Activated T-cell treated with anti-CD3 and anti-CD28 coated beads for 24 hours (primary cell): Measurements from ENCODE around the gene SENP3.

ENCODE experiments used
- DNase-seq: peaks from one replicate; pipeline ENCODE4 v3.0.0-alpha.2; 2020; ENCODE audit warnings: low read depth

Gene SENP3

DNA sequence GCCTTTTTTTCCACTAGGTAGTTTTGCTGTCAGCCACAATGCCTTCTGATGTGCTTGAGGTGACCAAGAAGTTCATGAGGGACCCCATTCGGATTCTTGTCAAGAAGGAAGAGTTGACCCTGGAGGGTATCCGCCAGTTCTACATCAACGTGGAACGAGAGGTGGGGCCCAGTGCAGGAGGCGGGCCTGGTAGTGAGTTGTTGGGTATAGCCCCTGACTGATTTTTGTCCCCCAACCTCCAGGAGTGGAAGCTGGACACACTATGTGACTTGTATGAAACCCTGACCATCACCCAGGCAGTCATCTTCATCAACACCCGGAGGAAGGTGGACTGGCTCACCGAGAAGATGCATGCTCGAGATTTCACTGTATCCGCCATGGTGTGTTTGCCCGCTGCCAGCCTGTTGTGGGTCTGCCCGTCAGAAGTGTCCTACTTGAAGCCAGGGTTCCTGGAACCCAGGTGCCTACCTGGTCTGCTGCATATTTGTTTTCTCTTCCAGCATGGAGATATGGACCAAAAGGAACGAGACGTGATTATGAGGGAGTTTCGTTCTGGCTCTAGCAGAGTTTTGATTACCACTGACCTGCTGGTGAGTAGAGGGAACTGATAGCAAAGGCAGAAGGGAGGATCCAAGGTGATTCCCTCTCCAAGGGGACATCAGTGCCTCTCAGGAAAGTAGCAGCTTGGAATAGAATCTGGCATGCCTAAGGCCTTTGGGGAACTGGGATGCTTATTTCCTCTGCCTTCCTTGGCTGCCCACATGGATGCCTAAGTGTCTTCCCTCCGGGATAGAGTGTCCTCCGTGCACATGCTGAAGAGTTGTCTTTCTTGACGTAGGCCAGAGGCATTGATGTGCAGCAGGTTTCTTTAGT, 15.8 kb downstream of the SENP3 start:
- no peak for DNase-seq

DNA sequence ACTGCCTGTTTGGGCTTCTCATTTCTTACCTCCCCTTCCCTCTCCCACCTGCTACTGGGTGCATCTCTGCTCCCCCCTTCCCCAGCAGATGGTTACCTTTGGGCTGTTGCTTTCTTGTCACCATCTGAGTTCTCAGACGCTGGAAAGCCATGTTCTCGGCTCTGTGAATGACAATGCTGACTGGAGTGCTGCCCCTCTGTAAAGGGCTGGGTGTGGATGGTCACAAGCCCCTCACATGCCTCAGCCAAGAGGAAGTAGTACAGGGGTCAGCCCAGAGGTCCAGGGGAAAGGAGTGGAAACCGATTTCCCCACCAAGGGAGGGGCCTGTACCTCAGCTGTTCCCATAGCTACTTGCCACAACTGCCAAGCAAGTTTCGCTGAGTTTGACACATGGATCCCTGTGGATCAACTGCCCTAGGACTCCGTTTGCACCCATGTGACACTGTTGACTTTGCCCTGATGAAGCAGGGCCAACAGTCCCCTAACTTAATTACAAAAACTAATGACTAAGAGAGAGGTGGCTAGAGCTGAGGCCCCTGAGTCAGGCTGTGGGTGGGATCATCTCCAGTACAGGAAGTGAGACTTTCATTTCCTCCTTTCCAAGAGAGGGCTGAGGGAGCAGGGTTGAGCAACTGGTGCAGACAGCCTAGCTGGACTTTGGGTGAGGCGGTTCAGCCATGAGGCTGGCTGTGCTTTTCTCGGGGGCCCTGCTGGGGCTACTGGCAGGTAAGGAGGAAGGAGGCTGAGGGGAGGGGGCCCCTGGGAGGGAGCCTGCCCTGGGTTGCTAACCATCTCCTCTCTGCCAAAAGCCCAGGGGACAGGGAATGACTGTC, 17.5 kb downstream of the SENP3 start, which contains the start of gene CD68:
TSS of gene CD68 (plus strand) at position 638 of the 833 bp plus-strand sequence. CDS start at position 678, 40 bp downstream.
- DNase-seq, result peak; percentile 73

DNA sequence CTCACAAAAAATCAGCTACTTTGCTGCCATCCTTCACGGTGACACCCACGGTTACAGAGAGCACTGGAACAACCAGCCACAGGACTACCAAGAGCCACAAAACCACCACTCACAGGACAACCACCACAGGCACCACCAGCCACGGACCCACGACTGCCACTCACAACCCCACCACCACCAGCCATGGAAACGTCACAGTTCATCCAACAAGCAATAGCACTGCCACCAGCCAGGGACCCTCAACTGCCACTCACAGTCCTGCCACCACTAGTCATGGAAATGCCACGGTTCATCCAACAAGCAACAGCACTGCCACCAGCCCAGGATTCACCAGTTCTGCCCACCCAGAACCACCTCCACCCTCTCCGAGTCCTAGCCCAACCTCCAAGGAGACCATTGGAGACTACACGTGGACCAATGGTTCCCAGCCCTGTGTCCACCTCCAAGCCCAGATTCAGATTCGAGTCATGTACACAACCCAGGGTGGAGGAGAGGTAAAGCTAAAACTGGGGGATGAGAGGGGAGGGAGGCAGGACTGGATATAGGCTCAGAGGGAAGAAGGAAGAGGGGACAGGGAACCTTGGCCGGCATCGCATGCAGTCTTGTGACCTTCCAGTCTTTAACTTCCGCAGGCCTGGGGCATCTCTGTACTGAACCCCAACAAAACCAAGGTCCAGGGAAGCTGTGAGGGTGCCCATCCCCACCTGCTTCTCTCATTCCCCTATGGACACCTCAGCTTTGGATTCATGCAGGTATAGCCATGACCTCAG, 18.3 kb downstream of the SENP3 start:
- no peak for DNase-seq

DNA sequence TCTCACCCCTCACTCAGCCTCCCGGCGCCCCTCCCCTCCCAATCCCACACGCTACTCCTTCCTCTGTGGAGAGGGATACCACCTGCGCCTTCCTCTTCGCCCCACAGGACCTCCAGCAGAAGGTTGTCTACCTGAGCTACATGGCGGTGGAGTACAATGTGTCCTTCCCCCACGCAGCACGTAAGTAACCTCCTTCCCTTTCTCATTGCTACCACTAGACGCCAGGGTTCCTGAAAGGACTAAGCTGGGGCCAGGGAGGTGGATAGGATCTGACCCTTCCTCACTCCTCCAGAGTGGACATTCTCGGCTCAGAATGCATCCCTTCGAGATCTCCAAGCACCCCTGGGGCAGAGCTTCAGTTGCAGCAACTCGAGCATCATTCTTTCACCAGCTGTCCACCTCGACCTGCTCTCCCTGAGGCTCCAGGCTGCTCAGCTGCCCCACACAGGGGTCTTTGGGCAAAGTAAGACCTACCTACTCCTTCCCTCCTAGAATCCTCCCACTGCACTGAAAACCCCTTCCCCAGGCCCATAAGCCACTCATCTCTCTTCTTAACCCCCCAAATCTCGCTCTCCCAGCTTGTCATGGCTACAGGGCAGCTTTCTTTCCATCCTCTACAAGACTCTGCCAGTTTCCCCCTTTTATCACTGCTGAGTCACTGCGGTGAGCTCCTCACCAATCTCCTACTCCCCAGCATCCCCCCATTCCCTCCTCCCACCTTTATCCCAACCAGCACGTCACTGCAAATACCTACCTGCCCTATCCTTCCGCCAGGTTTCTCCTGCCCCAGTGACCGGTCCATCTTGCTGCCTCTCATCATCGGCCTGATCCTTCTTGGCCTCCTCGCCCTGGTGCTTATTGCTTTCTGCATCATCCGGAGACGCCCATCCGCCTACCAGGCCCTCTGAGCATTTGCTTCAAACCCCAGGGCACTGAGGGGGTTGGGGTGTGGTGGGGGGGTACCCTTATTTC, 19.2 kb downstream of the SENP3 start:
- no peak for DNase-seq

DNA sequence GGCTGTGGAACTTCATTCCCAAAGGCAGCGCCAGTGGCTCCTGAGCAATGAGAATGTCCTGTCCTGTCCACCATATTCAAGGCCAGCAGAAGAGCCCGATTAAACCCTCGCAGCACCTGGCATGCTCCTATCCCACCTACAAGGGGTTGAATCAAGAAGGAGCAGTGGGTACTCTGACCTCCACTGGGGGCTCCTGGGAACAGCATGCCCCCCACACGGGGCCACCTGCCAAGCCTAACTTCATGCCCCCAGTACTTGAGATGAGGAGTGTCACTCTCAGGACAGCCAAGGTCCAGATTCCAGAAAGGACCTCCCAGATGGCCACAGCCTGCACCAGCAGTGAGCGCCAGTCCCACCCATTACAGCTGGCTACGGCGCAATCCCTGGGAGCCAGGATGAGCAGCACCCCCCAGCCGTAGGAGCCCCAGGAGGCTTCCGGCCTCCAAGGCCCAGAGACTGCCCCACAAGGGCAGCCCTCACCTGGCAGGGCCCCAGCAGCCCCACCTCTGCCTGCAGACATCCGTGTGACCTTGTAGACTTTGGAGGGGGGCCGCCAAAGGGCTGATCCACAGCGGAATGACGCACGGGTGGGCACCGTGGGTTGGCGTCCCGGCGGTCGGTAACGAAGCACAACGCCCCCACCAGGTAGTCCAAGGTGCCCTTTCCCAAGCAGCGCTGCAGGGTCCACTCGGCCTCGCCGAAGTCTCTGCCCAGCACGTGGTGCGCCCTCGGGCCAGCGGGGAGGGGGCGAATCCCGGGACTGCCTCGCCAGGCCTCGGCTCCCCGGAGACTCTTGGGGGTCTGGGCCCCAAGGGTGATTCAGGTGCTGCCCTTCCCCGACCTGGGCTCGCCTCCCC, 20.9 kb downstream of the SENP3 start:
- DNase-seq, result no peak

DNA sequence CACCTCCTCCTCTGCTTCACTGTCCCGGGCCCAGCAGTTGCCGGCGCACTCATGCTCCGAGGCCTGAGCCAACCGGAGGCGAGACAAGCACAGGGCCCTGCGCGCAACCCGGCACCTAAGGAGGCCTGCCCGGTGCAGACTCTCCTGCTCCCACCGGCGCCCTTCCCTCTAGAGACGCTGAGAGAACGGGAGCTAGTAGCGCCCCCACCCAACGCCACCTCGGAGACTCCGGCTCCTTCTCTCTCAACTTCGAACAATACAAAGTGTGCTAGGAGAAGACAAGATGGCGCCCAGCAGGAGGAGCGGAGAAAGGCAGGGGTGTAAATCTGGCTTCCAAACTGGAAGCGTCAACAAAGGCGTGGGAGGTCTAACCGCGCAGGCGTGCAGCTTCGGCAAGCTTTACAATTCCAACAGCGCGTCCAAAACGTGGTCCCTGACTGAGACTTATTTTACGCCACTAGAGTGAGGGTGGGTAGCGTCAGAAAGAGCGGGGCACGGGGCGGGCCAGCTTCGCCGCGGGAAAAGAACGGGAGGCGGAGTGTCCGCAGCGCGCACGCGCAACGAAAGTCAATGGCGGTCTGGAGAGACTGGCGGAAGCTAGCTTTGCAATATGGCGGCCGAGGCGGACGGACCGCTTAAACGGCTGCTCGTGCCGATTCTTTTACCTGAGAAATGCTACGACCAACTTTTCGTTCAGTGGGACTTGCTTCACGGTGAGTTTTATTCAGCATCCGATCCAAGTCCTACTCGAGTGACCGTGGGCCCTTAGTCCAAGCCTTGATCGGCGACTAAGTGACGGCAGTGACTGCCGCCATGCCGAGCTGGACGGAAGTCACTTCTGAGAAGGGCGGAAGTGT, 21.8 kb downstream of the SENP3 start, which contains the start of gene MPDU1:
TSS of gene MPDU1 (plus strand) at position 600 of the 857 bp plus-strand sequence. CDS start at position 611, 11 bp downstream.
- peak; percentile 94 for DNase-seq

DNA sequence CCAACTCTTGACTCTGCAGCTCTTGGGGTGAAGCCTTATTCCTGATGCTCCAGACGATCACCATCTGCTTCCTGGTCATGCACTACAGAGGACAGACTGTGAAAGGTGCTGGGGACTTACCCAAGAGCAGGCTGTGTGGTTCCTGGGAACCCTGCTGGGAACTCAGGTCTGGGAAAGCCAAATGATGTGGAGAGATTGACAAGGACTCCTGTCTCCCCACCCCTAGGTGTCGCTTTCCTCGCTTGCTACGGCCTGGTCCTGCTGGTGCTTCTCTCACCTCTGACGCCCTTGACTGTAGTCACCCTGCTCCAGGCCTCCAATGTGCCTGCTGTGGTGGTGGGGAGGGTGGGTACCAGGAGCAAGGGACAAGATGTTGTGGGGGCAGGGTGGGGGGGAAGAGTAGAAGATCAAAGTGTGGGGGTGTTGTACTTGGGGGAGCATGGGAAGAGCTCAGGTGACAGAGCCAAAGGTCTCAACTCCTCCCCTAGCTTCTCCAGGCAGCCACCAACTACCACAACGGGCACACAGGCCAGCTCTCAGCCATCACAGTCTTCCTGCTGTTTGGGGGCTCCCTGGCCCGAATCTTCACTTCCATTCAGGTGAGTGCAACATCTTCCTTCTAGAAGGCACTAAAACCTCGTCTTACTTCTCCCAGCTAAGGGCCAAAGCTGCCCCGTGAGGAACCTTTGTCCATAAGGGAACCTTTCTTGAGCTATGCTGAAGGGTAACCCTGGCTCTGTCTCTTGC, 25.1 kb downstream of the SENP3 start:
- DNase-seq, result no peak

DNA sequence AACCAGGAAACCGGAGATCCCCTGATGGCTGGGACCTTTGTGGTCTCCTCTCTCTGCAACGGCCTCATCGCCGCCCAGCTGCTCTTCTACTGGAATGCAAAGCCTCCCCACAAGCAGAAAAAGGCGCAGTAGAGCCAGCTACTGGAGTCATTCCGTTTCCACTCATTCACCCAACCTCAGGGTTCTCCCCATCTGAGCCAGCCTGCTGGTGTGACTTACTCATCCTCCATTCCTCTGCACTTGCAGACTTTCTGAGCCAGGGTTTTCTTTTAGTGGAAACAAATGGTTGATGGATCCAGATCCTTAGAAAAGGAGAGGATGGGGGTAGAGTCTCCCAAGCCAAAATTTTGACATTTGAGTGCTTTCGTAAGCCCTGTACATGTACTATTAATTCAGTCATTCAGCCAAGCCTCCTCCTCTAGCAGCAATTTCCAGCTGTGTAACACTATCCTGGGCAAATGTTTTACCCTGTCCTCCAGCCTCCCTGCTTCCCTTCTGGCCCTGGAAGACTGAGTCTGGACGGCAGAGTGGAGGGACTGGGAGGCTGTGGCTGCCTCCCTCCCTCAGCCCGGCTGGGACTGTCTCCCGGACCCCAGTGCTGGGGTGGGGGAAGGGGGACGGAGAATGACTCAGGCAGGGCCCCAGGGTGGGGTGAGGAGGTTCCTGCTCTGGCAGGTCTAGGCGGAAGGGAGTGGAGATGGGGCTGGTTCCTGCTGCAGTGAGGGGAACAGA, 25.9 kb downstream of the SENP3 start:
- no peak for DNase-seq

DNA sequence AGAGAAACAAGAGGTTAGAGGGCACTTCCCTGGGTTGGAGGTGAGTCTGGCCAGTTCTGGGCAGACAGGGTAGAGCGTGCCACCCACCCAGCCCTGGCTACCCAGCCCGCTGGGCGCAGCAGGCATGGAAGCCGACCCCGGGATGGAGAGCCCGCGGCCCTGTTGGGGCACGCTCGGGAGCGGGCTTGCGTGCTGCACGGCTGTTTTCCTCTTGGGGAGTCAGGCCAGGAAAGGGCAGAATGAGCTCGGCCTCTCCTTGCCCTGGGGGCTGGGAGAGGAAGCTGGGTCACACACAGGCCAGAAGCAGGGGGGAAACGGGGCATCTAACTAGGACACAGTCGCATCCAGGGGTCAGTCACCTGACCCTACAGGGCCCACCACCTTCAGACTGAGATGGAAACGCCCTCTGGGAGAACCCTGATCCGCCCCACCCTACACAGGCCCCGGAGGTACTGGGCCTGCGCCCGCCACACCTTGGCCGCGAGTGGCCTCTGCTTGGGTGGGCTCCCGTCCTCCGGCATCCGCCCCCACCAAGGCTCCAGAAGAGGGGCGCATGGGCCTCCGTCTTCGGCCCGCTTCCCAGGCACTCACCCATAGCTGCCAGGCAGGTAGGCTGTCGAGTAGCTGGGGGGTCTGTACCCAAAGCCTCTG, 27.0 kb downstream of the SENP3 start:
- DNase-seq, result no peak

DNA sequence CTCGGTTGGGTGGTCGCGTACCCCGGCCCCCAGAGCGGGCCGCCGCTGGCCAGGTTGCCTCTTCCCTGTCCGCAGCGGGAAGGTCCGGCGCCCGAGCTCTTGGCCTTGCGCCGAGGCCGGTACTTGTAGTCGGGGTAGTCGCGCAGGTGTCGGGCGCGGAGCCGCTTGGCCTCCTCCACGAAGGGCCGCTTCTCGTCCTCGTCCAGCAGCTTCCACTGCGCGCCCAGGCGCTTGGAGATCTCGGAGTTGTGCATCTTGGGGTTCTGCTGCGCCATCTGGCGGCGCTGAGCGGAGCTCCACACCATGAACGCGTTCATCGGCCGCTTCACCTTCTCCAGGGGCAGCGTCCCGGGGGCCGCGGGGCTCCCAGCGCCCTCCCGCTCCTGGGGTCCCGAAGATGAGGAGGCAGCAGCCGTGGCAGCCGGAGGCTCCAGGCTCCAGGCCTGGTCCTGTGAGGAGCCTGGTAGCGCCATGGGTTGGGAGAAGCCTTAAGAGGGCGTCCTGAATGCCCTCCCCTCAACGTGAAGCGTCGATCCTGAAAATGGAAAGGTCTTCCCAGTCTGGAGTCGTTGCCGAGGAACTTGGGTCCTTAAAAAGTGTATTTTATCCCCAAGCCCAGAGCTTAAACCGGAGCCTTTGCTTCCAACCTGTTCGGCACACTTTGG, 27.6 kb downstream of the SENP3 start:
- DNase-seq, result peak; percentile 51

DNA sequence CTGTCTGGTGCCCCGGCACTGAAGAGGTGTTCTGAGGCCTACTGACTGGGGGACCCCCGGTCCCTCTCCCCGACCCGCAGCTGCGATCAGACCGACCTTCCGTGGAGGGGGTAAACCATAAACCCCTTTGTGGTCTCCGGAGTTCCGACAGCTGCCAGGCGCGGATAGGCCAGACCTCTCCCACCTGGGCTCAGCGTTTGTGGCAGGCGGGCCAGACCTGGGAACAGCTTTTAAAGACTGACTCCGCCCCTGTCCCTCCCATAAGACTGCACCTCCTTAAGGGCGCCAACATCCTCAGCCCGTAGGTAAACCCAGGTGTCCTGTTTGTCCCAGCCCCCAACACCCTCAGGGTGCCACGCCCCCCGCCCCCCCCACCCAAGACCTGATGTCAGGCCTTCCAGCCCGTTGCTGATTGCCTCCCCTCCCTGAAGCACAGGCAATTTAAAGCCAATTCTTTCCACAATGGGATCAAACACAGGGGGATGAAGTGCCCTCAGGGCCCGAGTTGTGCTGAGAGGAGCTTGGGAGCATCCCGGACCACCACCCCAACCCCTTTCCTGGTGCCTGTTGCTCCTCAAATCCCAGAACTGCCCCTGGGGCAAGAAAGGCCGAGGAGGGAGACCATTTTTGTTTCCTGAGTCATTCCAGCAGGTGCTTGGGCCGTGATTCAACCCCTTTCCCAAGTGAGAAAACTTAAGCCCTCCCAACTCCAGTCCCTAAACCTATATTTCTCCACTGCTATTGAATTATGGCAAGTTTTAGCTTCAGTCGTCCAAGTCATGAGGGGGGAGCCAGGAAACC, 28.4 kb downstream of the SENP3 start, which contains the start of gene SOX15:
TSS of gene SOX15 (minus strand) at position 204 of the 801 bp plus-strand sequence. CDS start 418 bp downstream, outside the sequence.
- no peak for DNase-seq

DNA sequence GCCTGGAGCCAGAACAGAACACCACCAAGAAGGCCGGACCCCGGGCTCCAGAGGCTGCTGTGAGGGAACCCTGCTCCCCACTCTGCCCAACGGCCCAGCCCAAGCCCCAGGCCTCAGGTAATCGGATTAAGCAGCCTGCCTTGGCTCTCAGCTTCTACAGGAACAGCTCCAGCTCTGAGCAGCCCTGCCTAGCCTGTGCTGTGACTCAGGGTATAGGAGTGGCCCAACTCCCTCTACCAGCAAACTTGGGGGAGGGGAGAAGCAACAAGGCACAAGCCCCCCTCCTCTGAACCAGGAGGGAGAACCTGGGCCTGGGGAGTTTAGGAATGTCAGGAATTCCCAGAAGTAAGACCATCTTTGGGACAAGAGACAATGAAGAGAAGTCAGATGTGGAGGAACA, 29.0 kb downstream of the SENP3 start:
- no peak for DNase-seq

DNA sequence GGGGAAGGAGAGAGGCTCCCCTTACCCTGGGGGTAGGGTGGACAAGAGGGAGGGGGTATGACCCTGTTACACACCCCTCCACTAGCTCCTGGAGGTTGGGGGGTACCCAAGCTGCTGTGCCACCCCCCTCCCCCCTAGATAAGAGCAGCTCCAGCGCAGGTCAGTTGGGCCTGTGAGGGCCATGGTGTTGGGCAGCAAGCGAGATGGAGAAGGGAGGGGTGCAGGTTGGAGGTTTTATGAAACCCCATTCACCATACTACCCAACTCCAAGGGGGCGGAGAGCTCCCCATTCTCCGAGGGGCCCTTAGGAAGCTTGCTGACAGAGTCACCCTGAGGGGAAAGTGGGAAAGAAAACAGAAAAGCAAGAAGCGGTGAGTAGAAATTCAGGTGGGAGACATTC, 29.9 kb downstream of the SENP3 start:
- DNase-seq, result no peak

DNA sequence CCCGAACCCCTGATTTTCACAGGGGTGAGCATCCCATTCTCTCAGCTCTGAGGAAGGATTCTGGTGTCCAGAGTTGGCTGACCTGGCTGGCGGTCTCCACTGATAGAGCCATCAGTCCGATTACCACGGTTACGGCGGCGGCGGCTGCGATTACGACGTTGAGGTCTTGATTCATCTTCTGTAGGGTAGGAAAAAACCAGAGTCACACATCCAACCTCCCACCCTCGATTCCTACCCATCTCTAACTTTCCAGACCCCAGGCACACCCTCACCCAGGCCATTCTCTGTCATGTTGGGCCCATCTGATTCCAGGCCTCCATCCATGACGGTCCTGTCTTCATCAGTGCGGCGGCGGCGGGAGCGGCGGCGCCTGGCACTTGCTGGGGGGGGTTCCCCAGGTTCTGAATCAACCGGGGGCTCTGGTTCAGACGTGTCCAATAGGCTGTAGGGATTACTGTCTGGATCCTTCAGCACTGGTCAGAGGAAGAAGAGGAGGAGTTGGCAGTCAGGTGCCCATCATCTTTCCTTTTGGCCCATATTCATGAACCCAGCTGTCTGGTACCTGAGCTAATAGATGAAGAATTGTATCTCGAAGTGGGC, 30.8 kb downstream of the SENP3 start:
- DNase-seq, result no peak

DNA sequence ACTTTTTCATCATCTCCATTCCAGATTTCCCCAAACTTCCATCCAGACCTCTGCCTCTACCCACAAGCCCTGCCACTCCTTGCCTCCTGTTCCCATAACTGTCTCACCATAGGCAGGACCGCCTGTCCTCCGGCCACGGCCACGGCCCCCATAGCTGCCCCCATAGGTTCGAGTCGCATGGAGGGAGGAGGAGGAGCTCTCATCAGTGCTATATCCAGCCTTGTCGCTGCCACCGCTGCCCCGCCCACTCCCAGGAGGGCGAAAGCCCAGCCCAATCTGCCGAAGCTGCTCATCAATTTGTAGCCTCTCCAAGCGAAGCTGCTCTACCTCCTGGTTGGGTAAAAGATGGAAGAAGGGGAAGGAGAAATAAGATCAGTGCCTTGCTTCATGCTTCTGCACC, 31.6 kb downstream of the SENP3 start:
- DNase-seq, result no peak
